Testis (tissue), 2 donors: ENCODE measurements around the gene PSAPL1.

Source experiments
- POLR2A ChIP-seq: fragments of 450-650 bp; IDR thresholded peaks from one replicate; pipeline ENCODE4 v1.6.1; 2017; ENCODE audit warnings: antibody characterized with exemption, mild to moderate bottlenecking, moderate library complexity
- TF ChIP-seq, protein P1 (sequence below), 3 experiments: fragments of 450-650 bp in 2 of 3; fragments of 200-600 bp in 1 of 3; sonication (generic) in 1 of 3; IDR thresholded peaks; one replicate each; pipeline ENCODE4 v1.5.1; 2016 to 2019; ENCODE audit warnings: antibody characterized with exemption in 3 of 3, mild to moderate bottlenecking in 2 of 3, moderate library complexity in 1 of 3

DNA sequence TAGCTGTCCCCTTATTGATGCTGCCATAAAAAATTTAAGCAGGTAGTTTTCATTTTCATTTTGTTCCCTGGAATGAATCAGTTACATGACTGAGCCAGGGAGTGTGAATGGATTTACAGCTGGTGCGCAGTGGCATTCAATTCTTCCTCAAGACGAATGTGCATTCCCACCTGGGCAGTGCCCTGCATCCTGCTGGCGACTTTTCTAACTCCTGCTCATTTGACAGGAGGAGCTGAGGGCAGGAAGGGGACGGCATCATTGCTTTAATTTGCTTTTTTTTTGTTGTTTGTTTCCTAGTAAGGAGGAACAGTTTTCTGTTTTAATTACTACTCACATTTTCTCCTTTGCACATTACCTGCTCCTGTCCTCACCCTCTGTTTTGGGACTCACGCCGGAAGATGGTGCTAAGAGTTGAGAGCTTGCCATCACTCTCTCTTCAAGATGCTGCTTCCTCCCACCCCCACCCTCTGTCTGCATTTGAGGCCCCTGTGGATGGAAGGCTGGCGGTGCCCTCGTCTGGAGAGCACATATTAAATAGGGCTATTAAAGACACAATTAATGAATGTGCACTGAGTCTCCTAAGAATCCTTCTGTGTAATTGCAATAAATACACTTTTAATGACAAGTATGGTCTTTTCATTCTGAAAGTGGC, 35.8 kb downstream of the PSAPL1 start:
- no peak for TF ChIP-seq POLR2A
- TF ChIP-seq, protein P1, sequence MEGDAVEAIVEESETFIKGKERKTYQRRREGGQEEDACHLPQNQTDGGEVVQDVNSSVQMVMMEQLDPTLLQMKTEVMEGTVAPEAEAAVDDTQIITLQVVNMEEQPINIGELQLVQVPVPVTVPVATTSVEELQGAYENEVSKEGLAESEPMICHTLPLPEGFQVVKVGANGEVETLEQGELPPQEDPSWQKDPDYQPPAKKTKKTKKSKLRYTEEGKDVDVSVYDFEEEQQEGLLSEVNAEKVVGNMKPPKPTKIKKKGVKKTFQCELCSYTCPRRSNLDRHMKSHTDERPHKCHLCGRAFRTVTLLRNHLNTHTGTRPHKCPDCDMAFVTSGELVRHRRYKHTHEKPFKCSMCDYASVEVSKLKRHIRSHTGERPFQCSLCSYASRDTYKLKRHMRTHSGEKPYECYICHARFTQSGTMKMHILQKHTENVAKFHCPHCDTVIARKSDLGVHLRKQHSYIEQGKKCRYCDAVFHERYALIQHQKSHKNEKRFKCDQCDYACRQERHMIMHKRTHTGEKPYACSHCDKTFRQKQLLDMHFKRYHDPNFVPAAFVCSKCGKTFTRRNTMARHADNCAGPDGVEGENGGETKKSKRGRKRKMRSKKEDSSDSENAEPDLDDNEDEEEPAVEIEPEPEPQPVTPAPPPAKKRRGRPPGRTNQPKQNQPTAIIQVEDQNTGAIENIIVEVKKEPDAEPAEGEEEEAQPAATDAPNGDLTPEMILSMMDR (IDR thresholded peaks at IDR 0.05) = no peak
